WI38 (cell line): ENCODE measurements around the gene CDH2.

Experiments
- H3K4me3 ChIP-seq: 2 replicates; pipeline ENCODE4 v1.5.1; 2011; ENCODE audit warnings: low read depth, mild to moderate bottlenecking, control low read depth, low read length
- CTCF ChIP-seq: IDR thresholded peaks from 2 replicates; pipeline ENCODE4 v1.5.1; 2012; ENCODE audit warnings: low read depth, mild to moderate bottlenecking, control low read depth, low read length

The CDH2 gene

GRCh38 chr18:28005164-28005563, 171.8 kb downstream of the CDH2 start:
- no peak for TF ChIP-seq CTCF

GRCh38 chr18:28004606-28005005, 172.3 kb downstream of the CDH2 start:
- TF ChIP-seq CTCF: no peak
- no peak overlapping the region for H3K4me3 ChIP-seq

More at GRCh38 chr18:28005164-28005563, 171.8 kb downstream of the CDH2 start:
- no peak overlapping the region for H3K4me3 ChIP-seq

GRCh38 chr18:28003451-28003850, 173.5 kb downstream of the CDH2 start:
- no peak for TF ChIP-seq CTCF

GRCh38 chr18:28002841-28003240, 174.1 kb downstream of the CDH2 start:
- TF ChIP-seq CTCF: no peak
- H3K4me3 ChIP-seq: no peak overlapping the region

More at GRCh38 chr18:28003451-28003850, 173.5 kb downstream of the CDH2 start:
- H3K4me3 ChIP-seq: no peak overlapping the region

- no peak overlapping the region for H3K4me3 ChIP-seq
- no peak for TF ChIP-seq CTCF
Observed at GRCh38 chr18:27996801-27997272, 180.1 kb downstream of the CDH2 start.

- H3K4me3 ChIP-seq: no peak overlapping the region
- no peak for TF ChIP-seq CTCF
Observed at GRCh38 chr18:27995770-27996502, 181.0 kb downstream of the CDH2 start.

- TF ChIP-seq CTCF: no peak
- no peak overlapping the region for H3K4me3 ChIP-seq
Observed at GRCh38 chr18:27994571-27994970, 182.4 kb downstream of the CDH2 start.
